Fibroblast of pulmonary artery (primary cell): ENCODE results near the gene NARF.

Experiments used
- DNase-seq: peaks from one replicate; pipeline ENCODE4 v3.0.0-alpha.2; 2010; ENCODE audit warnings: low read depth
- H3K4me3 ChIP-seq: replicated peaks from 2 replicates; pipeline ENCODE4 v1.5.1; 2011; ENCODE audit warnings: low read depth, mild to moderate bottlenecking, control low read depth, low read length, moderate library complexity
- TF ChIP-seq, protein P1 (sequence below): IDR thresholded peaks from 2 replicates; pipeline ENCODE4 v1.5.1; 2011; ENCODE audit warnings: mild to moderate bottlenecking, control low read depth, low read length, inconsistent platforms; ENCODE audit errors: missing control alignments

The NARF gene

DNA sequence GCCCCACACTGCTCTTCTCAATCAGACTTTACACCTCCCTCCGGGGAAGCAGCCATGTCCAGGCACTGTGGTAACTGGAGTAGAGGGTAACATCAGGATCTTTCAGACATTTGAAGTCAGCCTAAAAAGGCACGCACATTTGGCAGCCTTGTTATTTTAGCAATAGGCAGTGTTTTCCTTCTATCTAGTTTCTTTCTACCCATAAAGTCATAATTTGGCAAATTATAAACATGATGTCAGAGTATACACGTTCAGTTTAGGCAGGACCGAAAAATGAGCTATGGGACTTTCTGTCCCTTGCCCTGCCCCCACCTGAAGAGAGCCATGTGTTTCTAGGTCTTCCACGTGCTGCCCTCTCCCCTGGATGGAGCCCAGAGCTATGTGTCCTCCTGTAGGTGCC is 21.1 kb downstream of the NARF start:
- DNase-seq: no peak
- TF ChIP-seq, protein P1, sequence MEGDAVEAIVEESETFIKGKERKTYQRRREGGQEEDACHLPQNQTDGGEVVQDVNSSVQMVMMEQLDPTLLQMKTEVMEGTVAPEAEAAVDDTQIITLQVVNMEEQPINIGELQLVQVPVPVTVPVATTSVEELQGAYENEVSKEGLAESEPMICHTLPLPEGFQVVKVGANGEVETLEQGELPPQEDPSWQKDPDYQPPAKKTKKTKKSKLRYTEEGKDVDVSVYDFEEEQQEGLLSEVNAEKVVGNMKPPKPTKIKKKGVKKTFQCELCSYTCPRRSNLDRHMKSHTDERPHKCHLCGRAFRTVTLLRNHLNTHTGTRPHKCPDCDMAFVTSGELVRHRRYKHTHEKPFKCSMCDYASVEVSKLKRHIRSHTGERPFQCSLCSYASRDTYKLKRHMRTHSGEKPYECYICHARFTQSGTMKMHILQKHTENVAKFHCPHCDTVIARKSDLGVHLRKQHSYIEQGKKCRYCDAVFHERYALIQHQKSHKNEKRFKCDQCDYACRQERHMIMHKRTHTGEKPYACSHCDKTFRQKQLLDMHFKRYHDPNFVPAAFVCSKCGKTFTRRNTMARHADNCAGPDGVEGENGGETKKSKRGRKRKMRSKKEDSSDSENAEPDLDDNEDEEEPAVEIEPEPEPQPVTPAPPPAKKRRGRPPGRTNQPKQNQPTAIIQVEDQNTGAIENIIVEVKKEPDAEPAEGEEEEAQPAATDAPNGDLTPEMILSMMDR: no peak
- no peak overlapping the region for H3K4me3 ChIP-seq

DNA sequence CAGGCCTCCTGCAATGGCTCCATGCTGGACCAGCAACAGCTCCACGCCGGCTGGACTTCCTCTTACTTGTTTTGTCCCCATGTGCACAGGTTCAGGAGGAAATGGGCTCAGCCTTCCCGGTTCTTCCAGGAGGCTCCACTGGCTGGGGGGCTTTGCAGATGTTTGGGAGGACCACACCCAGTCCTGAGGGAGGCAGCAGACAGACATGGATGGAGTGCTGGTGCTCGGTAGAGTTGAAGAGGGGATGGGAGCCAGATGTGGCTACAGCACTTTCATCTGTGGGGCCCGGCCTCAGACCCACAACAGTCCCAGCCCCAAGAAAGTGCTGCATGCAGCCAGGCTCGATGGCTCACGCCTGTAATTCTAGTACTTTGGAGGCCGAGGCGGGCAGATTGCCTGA is 21.8 kb downstream of the NARF start:
- no peak overlapping the region for H3K4me3 ChIP-seq
- DNase-seq: no peak
- TF ChIP-seq, protein P1: no peak

DNA sequence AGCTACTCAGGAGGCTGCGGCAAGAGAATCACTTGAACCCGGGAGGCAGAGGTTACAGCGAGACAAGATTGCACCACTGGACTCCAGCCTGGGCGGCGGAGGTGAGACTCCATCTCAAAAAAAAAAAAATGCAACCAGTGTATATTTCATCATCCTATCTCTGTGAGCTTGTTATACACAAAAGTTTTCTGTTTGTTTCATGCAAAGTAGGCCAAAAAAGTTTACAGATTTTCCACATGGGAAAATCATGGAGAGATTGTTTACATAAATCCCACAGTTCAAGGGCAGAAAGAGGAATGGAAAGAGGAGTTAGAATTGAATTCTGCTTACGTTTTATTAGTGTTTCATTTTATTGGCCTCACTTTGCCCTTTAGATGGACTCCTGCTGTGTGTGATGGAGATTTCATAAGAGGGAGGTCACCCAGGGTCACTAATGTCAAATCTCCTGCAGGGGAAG is 24.7 kb downstream of the NARF start:
- TF ChIP-seq, protein P1: no peak
- H3K4me3 ChIP-seq: no peak overlapping the region

DNA sequence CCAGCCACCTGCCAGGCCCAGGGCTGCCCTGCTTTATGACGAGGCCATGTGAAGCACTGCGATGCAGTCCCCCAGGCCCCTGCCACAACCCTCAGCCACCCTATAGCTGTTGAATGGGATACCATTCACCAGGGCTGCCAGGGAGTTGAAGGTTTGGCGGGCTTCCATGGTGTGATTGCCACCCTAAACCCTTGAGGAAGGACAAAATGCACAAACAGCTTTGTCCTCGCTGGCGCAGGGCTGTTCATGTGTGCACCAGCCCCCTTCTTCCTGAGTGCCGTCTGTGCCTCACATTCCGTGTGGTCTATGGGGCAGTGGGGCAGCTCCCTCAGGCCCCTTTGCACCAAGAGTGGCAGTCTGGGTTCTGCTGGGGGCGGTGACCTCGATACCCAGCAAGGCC is 25.3 kb downstream of the NARF start:
- TF ChIP-seq, protein P1: no peak
- DNase-seq: no peak
- H3K4me3 ChIP-seq: no peak overlapping the region

More for the DNA sequence above, 24.7 kb downstream of the NARF start:
- no peak for DNase-seq

DNA sequence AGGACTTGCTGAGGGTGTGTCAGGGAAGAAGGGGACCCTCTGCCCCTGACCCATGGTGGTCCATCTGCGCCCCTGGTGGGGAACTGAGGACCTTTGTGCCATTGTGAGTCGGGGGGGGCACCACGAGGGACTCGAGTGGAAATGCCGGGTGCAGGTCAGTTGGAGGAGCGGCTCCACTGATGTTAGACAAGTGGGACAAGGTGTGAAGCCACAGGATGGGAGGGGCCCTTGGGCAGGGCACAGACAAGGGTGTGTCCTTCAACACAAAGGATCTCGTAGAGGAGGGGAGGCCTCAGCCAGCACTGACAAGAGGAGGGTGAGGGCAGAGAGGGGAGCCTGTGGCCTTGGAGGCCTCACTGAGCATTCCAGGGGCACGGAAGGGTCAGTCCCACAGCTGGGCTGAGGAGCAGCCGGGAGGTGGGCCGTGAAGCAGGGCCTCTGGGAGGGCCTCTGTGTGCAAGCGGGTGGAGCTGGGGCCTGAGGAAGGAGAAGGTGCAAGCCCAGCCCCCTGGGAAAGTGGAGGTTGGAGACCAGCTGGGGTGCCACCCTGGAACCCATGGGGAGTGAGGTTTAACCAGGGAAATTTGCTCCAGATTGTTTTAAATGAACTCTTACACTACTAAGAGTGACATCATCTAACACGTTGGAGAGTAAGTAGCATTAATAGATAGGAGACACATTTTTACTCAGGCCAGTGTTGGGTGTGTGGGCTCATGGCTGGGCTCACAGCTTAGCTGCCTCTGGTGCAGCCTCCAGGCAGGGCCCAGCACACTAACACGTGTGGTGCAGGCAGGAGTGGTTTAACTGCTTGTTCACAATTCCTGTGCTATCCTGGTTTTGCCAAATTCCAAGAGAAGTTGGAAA is 27.9 kb downstream of the NARF start:
- no peak overlapping the region for H3K4me3 ChIP-seq
- no peak for DNase-seq
- TF ChIP-seq, protein P1: no peak

DNA sequence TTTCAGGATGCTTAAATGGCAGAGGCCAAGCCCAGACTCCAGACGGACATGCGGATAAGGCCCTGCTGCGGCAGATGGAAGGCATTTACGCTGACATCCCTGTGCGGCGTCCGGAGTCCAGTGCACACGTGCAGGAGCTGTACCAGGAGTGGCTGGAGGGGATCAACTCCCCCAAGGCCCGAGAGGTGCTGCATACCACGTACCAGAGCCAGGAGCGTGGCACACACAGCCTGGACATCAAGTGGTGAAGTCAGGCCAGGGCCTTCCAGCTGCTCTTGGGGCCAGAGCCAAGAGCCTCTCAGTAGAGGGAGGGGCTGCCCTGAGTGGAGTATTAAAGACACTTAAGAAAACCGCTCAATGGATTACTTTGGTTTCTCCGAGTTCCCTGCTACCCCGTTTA is 29.4 kb downstream of the NARF start:
- DNase-seq: no peak
- H3K4me3 ChIP-seq: no peak overlapping the region
- TF ChIP-seq, protein P1: no peak

DNA sequence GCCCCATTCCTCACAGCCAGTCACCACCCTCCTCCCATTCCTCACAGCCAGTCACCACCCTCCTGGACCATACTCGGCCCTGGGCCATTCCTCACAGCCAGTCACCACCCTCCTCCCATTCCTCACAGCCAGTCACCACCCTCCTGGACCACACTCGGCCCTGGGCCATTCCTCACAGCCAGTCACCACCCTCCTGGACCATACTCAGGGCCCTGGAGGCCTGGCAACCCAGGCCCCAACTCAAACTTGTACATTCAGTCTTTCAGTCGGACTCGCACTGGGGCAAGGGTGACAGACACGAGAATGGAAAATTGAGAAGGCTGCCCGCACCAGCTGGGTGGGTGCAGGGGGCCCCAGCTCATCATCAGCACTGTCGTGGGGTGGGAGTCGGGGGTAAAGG is 30.6 kb downstream of the NARF start:
- TF ChIP-seq, protein P1: no peak
- H3K4me3 ChIP-seq: no peak overlapping the region
- no peak for DNase-seq
